Activated CD4-positive, CD25-positive, alpha-beta regulatory T cell treated with anti-CD3 and anti-CD28 coated beads, Interleukin-2, amount 50 U/mL, for 72 hours (primary cell): ENCODE data around the gene DHH.

Experiments used
- DNase-seq: peaks from one replicate; pipeline ENCODE4 v3.0.0; 2021

DHH gene

DNA sequence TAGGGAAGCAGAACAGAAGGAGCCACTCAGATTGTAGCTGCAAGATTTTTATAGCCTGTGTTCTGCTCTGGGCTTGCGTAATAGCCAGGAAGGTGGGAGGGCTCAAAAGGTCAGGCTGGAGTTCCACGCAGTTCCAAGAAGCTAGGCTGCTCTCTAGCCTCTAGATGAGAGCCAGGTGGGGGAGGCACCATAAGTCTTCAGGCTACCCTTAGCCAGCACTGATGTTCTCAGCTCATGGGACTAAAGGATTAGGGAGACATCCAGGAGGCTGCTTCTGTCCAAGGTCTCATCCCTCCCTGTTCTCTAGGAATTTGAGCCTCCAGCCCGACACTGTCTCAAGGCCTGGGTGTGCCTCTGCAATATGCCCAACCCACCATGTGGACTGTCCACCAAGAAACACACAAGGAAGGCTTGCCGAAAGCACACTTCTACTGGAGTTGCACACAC is 14.4 kb upstream of the DHH start:
- DNase-seq, result no peak

GRCh38 chr12:49105504-49106084 is 11.0 kb upstream of the DHH start:
- DNase-seq, result no peak

DNA sequence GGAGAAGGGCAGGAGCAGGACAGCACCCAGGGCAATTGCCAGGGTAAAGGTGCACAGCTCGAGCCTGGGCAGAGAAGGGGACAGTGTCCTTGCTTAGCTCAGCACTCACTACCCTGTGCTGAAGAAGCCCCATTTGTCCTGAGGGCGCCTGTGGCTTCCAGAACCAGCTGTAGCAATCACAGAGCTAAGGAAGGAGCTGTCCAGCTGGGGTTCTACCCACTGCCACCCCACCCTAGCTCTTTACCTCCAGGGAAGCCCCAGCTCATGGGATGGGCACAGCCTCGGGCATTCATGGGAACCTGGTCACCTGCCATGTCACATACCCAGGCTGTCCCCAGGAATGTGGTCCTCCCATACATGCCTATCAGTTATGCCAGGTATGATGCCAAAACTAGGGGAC is 10.2 kb upstream of the DHH start:
- DNase-seq, result no peak

DNA sequence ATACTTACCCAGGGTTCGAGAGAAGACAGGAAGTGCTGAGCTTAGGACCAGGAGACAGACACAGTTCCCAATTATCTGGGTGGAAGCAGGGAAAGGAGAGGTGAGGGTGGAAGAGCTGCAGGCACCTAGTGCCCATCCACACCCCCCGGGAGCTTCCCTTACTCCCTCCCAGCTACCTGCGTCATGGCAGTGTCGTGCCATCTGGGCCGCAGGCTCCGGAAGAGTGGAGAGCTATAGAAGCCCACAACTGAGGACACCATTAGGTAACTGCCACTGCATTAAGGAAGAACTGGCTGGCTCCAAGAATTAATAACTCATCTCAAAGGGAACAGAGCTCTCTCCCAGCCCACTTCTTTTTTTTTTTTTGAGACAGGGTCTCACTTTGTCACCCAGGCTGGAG is 5.8 kb upstream of the DHH start:
- no peak for DNase-seq

DNA sequence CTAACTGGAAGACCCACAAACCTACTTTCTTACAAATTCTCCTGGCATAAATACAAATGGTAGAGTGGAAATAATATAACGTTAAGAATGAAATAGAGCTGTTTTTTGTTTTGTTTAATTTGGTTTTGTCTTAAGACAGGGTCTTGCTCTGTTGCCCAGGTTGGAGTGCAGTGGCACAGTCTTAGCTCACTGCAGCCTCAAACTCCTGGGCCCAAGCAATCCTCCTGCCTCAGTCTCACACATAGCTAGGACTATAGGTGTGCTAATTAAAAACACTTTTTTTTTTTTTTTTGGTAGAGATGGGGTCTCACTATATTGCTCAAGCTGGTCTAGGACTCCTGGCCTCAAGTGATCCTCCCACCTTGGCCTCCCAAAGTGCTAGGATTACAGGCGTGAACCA is 4.1 kb upstream of the DHH start:
- DNase-seq, result no peak

- peak; percentile 65 for DNase-seq
Observed at GRCh38 chr12:49098035-49098451, 3.4 kb upstream of the DHH start.

DNA sequence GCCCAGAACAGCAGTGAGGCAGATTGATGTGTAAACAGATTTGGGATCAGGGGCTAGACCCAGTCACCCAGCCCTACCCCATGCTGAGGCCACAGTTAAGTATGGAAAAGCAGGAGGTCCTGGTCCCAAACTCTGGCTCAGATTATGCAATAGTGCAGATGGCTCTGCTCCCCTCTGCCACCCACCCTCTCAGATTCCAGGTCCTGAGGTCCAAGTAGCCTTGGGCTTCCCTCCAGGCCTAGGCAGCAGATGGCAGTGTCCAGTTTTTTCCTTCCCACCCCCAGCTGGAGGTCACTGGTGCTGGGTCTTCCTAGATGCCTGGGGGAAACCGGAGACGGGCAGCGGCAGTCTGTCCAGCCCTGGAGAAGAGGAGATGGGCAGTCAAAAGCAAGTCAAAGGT is 2.8 kb upstream of the DHH start:
- DNase-seq, result no peak

DNA sequence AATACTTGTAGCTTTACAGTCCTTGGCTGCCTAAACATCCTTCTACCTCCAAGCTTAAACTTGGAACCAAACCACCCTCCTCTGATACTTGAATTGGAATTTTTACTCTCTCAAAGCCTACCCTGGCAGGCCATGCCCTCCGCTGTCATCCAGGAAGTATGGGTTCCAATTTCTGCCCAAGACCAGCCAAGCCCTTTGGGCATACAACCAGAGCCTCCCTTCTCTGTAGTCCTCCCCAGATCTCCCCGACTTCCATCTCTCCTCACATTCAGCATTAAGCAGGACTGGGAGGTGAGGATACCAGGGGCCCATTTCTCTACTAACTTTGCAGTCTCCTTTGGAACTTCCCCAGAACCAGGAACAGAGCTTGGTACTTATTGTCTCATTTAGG is 369 bp upstream of the DHH start:
- no peak for DNase-seq

DNA sequence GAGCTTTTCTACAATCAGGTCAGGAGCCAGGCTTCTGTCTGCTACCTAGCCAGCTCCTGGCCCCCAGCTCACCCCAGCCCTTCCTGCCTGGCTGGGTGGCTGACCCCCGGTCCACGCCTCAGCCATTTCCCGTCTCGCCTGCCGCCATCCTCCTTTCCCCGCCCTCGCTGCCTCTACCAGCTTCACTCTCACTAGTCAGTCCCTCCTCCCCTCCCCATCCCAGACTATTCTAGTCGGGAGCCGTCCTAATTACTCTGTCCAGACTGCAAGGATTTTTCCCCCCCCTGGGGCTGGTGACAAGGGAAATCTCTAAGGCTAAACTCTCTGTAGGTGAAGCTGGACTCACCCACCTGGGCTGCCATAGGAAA is 825 bp downstream of the DHH start:
- no peak for DNase-seq

- DNase-seq, result no peak
Observed at GRCh38 chr12:49092816-49093406, 1.7 kb downstream of the DHH start.

- peak; percentile 46 for DNase-seq
Observed at GRCh38 chr12:49092086-49092815, 2.4 kb downstream of the DHH start.

GRCh38 chr12:49091836-49092085 is 2.8 kb downstream of the DHH start:
- DNase-seq, result no peak

GRCh38 chr12:49091056-49091835 is 3.4 kb downstream of the DHH start:
- peak; percentile 35 for DNase-seq

DNA sequence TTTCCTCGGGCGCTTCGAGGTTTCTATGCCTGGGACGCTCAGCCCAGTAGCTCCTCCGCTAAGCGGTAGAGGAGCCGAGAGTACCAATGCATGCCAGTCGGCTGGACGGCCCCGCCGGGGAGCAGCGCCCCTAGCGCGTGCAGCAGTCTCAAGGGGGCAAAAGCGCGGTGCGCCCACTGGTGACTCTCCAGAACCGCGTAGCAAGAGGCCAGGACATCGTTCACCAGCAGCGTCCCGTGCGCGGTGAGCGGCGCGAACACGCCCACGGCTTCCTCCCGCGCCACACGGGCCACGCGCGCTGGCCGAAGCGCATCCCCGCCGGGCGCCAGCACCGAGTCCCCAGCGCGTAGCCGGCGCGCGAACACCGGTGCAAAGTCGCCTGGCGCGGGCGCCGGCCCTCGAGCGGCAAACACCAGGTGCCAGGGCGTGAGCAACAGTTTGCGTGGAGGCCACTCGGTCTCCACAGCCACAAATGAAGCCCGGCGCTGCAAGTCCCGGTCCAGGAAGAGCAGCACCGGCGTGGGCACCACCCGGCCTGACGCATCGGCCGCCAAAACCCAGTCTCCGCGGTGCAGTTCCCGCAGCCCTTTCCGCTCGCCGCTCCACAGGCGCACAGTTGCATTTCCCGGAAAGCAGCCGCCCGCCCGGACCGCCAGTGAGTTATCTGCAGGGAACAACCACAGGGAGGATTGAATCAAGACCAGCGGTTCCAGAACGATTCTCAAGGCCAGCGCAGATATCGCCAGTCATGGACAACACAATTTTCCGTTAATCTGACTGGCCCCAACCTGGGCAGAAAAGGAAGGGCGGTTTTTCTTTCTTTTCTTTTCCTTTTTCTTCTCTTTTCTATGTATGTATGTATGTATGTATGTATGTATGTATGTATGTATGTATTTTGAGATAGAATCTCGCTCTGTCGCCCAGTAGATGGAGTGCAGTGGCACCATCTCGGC is 4.5 kb downstream of the DHH start:
- peak; percentile 50 for DNase-seq

- no peak for DNase-seq
Observed at GRCh38 chr12:49088932-49089330, 5.7 kb downstream of the DHH start.

DNA sequence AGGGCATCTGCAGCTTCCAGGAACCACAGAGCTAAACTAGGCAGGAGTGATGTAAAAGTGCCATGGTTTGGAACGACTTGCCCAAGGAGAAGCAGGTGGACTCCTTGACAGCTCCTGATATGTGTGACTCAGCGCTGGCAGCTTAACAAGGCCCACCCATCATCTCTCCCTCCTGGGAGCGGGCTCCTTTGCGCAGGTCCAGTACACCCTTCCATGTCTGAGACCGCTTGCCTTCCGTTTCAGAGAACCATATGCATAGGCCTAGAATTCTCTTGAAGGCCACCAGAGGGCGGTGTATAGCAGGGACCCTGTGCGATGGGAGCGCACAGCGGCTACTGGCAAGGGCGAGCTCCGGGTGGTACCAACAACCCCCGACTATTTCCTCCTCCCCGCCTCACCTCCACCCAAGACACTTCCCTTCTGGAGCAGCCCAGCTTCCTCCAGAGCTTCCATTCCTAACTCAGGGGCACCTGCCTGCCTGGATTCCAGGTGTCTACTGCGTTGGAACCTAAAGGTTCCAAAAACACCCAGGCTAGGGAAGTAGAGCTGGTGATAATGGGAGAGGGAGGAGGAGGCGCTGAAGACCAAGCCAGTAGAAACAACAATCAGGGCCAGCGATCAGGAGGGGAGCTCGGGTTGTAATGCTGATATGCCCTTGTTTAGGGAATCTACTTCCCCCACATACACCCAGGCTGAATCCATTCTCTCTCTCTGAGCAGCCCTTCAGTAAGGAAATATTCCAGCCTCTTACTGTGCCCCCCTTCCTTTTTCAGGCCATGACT is 6.3 kb downstream of the DHH start:
- DNase-seq, result peak; percentile 72

GRCh38 chr12:49086116-49086515 is 8.5 kb downstream of the DHH start:
- DNase-seq, result no peak

- no peak for DNase-seq
Observed at GRCh38 chr12:49084438-49084837, 10.2 kb downstream of the DHH start.

GRCh38 chr12:49079793-49080192 is 14.8 kb downstream of the DHH start:
- no peak for DNase-seq

DNA sequence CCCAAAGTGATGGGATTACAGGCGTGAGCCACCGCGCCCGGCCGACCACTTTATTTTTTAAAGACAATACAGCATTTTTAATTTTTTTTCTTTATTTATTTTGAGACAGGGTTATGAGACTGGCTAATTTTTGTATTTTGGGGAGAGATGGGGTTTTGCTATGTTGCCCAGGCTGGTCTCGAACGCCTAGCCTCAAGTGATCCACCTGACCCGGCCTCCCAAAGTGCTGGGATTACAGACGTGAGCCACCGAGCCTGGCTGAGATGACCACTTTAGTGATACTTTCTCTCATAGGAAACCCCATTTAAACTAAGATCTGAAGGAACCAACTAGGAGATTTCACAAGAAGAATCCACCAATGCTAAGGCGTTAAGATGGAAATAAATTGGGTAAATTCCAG is 23.6 kb downstream of the DHH start:
- no peak for DNase-seq

DNA sequence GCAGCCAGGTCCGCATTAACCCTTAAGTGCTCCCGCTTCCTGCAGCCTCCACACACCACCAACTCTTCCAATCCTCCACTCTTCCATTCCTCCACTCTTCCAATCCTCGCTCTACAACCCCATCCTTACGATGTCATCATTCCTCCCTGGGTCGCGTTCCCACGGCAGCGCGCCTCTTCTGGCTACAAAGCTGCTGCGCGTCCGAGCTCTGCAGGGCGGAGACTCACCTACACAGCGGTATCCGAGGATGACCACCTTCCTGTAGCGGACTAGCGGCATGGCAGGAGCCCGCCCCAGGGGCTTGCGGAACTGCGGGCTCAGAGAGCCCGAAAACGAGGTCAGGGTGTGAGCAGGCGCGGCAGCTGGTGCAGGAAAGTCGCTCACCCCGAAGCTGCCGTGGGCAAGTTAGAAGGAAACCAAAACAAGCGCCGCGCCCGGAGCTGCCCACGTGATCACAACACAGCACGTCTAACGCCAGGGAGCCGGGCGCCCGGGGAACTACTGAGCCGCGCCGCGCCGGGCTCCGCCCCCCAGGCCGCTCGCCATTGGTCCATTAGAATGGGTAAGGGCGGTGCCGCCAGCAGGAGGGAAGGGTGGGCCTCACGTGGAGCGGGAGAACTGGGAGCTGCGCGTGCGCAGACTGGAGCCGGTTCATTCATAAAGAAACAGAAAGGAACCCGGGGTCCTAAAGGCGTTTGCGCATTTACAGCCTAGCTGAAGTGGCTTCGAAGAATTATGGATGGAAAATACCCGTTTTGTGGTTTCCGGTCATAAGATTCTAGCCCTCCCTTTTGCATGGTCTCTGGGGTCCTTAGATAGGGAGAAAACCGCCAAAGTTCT is 24.9 kb downstream of the DHH start, which contains the start of gene RHEBL1:
Gene RHEBL1 (minus strand): TSS at position 473 of the 840 bp plus-strand sequence. CDS start 194 bp downstream, at position 279.
- DNase-seq, result peak; percentile 99
